GM21447 (cell line): ENCODE measurements around the gene TMEM255B.

Source experiments
- ATAC-seq: cut with Tn5 transposase; IDR thresholded peaks from one replicate; pipeline ENCODE4 v1.9.1; 2021; ENCODE audit not compliant: unreplicated experiment

Gene TMEM255B

GRCh38 chr13:113766035-113766800 is 7.2 kb downstream of the TMEM255B start:
- ATAC-seq, result no peak

- no peak for ATAC-seq
These were observed 8.3 kb downstream of the TMEM255B start for GRCh38 chr13:113767366-113767765.

GRCh38 chr13:113768018-113768905 is 9.2 kb downstream of the TMEM255B start:
- ATAC-seq, result no peak

GRCh38 chr13:113769106-113769505 is 10.1 kb downstream of the TMEM255B start:
- no peak for ATAC-seq

- no peak for ATAC-seq
These were observed 10.9 kb downstream of the TMEM255B start for GRCh38 chr13:113769881-113770280.

- ATAC-seq, result no peak
These were observed 11.4 kb downstream of the TMEM255B start for GRCh38 chr13:113770441-113770840.

- no peak for ATAC-seq
These were observed 11.9 kb downstream of the TMEM255B start for GRCh38 chr13:113770937-113771336.

- ATAC-seq, result no peak
These were observed 12.8 kb downstream of the TMEM255B start for GRCh38 chr13:113771709-113772331.

GRCh38 chr13:113774177-113775107 is 15.4 kb downstream of the TMEM255B start:
- ATAC-seq, result no peak

GRCh38 chr13:113775451-113776145 is 16.6 kb downstream of the TMEM255B start:
- ATAC-seq, result no peak

GRCh38 chr13:113776231-113777125 is 17.5 kb downstream of the TMEM255B start:
- no peak for ATAC-seq

GRCh38 chr13:113777311-113778260 is 18.6 kb downstream of the TMEM255B start:
- ATAC-seq, result no peak

- ATAC-seq, result no peak
These were observed 22.5 kb downstream of the TMEM255B start for GRCh38 chr13:113781571-113781970.

- no peak for ATAC-seq
These were observed 23.4 kb downstream of the TMEM255B start for GRCh38 chr13:113782472-113782871.

- ATAC-seq, result no peak
These were observed 24.3 kb downstream of the TMEM255B start for GRCh38 chr13:113783200-113783881.

- ATAC-seq, result no peak
These were observed 25.1 kb downstream of the TMEM255B start for GRCh38 chr13:113783966-113784644.

- no peak for ATAC-seq
These were observed 25.6 kb downstream of the TMEM255B start for GRCh38 chr13:113784645-113785024.
